Measurements from ENCODE around the gene LKAAEAR1.
A peak's percentile ranks its signal among the peaks of the same experiment; 100 is the strongest.

The LKAAEAR1 gene

GRCh38 chr20:64048402-64049044 is 35.7 kb downstream of the LKAAEAR1 start:
- no peak overlapping the region for H3K27ac ChIP-seq
- TF ChIP-seq CTCF (conservative IDR thresholded peaks at IDR 0.05), result no peak

- TF ChIP-seq CTCF (conservative IDR thresholded peaks at IDR 0.05), result no peak
- no peak overlapping the region for H3K27ac ChIP-seq
Observed at GRCh38 chr20:64047968-64048401, 36.2 kb downstream of the LKAAEAR1 start.

- H3K27ac ChIP-seq, result no peak overlapping the region
- TF ChIP-seq CTCF (conservative IDR thresholded peaks at IDR 0.05), result no peak
Observed at GRCh38 chr20:64047046-64047389, 37.2 kb downstream of the LKAAEAR1 start.

- H3K27ac ChIP-seq, result no peak overlapping the region
- no peak for TF ChIP-seq CTCF (conservative IDR thresholded peaks at IDR 0.05)
Observed at GRCh38 chr20:64045346-64046011, 38.7 kb downstream of the LKAAEAR1 start.

GRCh38 chr20:64044484-64045247 is 39.5 kb downstream of the LKAAEAR1 start:
- TF ChIP-seq CTCF (conservative IDR thresholded peaks at IDR 0.05), result no peak
- H3K27ac ChIP-seq, result no peak overlapping the region

DNA sequence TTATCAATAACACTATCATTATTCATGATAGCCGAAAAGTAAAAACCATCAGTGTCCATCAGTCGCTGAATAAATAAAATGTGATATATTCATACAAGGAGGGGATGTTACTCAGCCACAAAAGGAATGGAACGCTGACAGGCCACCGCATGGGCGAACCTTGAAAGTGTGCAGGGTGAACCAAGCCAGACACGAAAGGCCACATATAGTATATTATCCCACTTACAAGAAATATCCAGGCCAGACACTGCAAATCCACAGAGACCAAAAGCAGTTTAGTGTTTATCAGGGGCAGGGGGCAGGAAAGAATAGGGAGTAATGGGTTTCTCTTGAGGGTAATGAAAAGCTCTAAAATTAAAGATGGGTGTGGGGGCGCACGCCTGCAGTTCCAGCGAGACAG is 40.4 kb downstream of the LKAAEAR1 start:
- no peak for TF ChIP-seq CTCF (conservative IDR thresholded peaks at IDR 0.05)
- H3K27ac ChIP-seq, result no peak overlapping the region

- H3K27ac ChIP-seq, result peak overlapping the region; percentile 71; the same call in 1 of the 2 replicates
- TF ChIP-seq CTCF (conservative IDR thresholded peaks at IDR 0.05), result no peak
Observed at GRCh38 chr20:64042054-64042781, 42.0 kb downstream of the LKAAEAR1 start.

Data from VCaP (cell line).